ENCODE results near the gene ZNF526.
A peak's percentile ranks its signal among the peaks of the same experiment; 100 is the strongest.

ZNF526 gene

GRCh38 chr19:42224940-42225717 is 5.0 kb downstream of the ZNF526 start:
- DNase-seq (ENCODE audit: low read depth, low spot score), result no peak

DNA sequence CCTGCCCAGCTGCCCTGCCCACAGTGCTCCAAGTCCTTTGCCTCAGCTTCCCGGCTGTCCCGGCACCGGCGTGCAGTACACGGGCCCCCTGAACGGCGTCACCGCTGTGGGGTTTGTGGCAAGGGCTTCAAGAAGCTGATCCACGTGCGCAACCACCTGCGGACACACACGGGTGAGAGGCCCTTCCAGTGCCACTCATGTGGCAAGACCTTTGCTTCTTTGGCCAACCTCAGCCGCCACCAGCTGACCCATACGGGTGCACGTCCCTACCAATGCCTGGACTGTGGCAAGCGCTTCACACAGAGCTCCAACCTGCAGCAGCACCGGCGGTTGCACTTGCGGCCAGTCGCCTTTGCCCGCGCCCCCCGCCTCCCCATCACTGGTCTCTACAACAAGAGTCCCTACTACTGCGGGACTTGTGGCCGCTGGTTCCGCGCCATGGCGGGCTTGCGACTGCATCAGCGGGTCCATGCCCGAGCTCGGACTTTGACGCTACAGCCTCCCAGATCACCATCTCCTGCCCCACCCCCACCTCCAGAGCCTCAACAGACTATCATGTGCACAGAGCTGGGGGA is 5.7 kb downstream of the ZNF526 start:
- DNase-seq (ENCODE audit: low read depth, low spot score), result no peak

GRCh38 chr19:42226886-42227285 is 6.8 kb downstream of the ZNF526 start:
- DNase-seq (ENCODE audit: low read depth, low spot score), result no peak

DNA sequence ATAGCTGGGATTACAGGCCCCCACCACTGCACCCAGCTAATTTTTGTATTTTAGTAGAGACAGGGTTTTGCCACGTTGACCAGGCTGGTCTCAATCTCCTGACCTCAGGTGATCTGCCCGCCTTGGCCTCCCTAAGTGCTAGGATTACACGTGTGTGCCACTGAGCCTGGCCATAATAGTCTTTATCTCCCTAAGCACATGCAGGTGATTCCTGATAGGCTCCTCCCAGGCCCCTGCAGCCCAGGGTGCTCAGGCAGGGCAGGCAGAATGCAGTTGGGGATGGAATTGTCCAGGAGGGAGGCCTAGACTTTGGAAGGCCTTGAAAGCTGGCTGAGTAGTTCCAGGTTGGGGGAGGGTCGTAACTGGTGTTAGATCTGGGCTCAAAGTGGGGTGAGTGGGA is 8.5 kb downstream of the ZNF526 start:
- DNase-seq (ENCODE audit: low read depth, low spot score), result no peak

- DNase-seq (ENCODE audit: low read depth, low spot score), result no peak
These were observed 9.3 kb downstream of the ZNF526 start for GRCh38 chr19:42229301-42229854.

GRCh38 chr19:42229855-42230351 is 9.8 kb downstream of the ZNF526 start:
- no peak for DNase-seq (ENCODE audit: low read depth, low spot score)

DNA sequence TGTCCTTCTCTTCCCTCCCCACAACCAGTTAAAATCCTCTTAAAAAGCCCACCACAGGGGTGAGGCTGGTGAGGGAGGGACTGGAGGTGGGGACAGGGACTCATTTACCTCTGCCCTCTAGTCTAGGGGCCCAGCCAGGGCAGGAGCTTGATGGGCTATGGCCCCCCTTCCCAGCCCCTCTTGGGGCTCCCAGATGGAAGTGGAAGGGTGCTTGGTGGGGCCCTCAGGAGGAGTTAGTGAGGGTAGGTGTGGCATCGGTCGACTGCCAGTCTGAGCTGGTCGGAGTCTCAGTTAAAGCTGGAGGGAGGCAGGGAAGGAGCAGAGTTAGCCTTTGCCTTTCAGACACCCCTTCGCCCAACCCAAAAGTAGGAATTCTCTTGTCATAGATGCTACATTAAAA is 10.5 kb downstream of the ZNF526 start:
- DNase-seq (ENCODE audit: low read depth, low spot score), result no peak

DNA sequence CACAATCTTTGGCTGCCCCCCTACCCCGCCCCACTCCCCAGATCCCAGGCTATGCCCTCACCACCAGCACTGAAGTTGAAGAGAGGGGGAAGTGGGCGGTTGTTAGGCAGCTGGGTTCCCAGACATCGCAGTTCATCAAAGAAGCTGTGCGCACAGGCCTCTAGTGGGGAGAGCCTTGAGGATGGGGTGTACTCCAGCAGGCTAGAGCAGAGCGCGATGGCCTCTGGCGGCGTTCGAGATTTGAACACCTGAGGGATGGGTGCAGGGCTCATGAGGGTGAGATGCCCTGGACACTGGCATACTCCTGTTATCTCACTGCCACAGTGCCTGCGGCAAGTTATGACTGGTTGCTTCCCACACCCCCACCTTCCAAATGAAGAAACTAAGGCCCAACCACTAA is 12.3 kb downstream of the ZNF526 start:
- DNase-seq (ENCODE audit: low read depth, low spot score), result no peak

DNA sequence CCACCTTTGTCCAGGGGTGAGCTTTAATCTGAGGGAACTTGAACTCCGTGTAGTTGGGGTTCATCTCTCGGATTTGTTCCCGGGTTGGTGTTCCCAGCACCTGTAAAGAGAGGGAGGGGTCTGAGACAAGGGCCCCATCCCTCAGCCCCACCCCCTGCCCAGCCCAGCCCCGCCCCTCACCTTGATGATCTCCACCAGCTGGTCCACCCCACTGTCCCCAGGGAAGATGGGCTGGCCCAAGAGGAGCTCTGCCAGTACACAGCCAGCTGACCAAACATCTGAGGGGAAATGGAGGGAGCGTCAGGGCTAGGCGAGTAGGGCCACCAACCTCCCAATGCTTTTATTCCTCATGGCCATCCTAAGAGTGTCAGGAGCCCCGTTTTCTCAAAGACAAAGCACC is 13.0 kb downstream of the ZNF526 start:
- DNase-seq (ENCODE audit: low read depth, low spot score), result no peak

DNA sequence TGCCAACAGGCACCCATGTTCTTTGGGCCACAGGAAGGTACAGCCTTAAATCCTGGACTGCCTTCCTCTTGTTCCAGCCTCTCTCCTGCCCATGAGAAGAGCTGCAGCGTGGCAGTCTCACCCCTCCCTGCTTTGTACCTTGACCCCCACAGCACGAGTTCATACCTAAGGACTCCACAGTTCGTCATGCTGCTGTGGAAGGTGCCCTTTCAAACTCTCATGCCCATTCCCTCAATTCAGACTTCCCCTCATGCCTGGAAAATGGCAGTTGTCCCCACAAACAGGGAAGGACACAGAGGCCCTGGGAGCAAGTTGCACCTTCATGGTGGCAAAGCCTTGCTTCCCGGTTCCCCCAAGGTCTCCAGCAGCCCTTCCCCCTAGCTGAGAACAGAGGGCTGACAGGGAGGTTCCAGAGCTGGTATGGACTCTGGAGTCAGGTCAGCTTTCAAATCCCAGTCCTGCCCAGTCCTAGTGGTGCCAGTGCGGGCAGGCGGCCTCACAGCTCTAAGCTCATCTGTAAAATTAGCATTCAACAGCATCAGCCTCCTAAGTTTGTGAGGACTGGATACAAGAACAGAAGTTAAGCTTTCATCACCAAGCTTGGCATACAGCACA is 13.7 kb downstream of the ZNF526 start:
- no peak for DNase-seq (ENCODE audit: low read depth, low spot score)

GRCh38 chr19:42234364-42234763 is 14.3 kb downstream of the ZNF526 start:
- DNase-seq (ENCODE audit: low read depth, low spot score), result no peak

- DNase-seq (ENCODE audit: low read depth, low spot score), result no peak
These were observed 15.1 kb downstream of the ZNF526 start for GRCh38 chr19:42235181-42235580.

DNA sequence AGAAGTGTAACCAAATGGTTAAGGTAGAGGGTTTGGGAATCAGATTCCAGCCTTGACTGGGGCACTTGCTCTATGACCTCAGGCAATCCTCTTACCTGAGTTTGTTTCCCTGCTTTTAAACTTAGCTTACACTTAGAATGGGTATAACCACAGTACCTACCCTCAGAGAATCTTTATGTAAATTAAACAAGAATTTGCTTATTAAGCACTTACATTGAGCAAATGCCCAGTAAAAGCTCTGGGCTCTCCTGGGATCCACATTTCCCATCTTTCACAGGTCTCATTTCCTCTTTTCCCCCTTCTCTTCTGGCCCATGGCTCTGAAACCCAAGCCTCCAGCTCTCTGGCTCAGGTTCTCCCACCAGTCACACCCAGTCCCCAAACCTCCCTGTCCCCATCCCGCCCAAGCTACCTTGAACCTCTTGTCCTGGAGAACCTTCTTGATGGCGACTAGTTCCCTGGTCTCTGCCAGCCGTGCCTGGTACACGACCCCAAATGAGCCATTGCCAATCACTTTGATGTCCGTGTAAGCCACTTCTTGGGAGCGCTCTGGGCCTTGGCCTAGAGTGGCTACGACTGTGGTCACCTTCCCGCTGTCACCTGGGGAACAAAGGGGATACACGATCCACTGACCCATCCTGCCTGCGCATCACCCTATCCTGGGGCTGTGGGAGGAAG is 19.6 kb downstream of the ZNF526 start:
- no peak for DNase-seq (ENCODE audit: low read depth, low spot score)

- no peak for DNase-seq (ENCODE audit: low read depth, low spot score)
These were observed 21.2 kb downstream of the ZNF526 start for GRCh38 chr19:42241279-42241678.

DNA sequence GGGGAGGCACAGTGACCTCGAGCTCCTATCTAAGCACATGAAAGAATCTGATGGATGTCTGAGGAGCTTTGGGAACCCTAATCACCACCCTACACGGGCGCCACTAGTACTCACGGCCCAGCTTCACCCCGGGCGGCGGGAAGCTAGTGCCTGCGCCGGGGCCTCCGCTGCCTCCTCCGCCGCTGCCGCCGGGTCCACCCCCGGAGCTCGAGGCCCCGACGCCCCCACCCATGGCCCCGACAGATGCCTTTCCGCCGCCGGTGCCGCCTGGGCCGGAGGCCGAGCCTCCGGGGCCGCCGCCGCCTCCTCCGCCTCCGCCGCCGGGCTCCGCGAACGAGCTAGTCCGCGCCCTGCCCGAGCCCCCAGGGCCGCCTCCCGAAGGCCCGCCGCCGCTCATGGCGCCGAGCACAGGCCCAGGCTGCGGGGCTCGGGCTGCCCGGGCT is 22.0 kb downstream of the ZNF526 start:
- no peak for DNase-seq (ENCODE audit: low read depth, low spot score)

GRCh38 chr19:42242512-42243409 is 22.6 kb downstream of the ZNF526 start, which contains the start of gene GSK3A:
Gene GSK3A, minus strand, starts transcription at chr19:42242602. Its CDS starts 137 bp downstream, at chr19:42242465.
- DNase-seq (ENCODE audit: low read depth, low spot score), result peak; percentile 100

DNA sequence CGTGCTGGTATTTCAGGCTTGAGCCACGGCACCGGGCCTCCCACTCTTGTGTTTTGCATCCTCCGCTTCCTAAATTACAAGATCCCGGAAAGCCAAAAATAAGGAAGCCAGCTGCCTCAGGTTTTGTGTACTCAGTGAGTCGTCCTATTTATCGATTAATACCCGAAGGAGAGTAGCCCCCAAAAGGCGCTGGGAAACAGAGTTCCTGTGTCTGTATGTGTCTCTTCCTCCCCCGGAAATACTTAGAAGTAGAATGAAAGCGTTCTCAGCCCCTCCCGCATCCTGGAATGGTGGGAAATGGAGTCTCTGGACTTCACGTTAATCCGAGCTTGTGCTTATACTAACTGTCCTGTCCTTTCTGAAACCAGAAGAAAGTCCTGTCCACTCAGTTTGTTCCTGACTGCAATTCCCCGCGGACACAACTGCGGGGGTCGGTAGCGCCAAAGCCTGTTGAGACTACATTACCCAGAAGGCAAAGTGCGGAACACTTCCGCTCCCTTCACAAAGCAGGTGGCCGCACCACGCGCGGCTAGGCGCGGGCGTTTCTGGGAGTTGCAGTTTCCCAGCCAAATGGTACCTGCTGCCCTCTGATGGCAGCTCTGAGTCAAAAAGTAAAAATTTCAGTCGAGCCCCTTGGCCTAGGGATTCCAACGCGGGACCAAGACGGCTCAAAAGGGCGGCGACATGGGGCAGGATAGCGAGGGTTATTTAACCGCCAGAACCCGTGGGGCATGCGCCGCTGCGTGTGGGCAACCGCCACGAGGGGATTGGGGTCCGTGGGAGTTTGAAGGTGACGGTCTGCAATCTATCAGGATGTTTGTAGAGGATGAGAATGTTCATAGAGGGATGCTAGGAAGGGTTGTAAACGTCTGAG is 24.5 kb downstream of the ZNF526 start:
- peak; percentile 89 for DNase-seq (ENCODE audit: low read depth, low spot score)

- DNase-seq (ENCODE audit: low read depth, low spot score), result no peak
These were observed 25.1 kb downstream of the ZNF526 start for GRCh38 chr19:42245231-42245630.

DNA sequence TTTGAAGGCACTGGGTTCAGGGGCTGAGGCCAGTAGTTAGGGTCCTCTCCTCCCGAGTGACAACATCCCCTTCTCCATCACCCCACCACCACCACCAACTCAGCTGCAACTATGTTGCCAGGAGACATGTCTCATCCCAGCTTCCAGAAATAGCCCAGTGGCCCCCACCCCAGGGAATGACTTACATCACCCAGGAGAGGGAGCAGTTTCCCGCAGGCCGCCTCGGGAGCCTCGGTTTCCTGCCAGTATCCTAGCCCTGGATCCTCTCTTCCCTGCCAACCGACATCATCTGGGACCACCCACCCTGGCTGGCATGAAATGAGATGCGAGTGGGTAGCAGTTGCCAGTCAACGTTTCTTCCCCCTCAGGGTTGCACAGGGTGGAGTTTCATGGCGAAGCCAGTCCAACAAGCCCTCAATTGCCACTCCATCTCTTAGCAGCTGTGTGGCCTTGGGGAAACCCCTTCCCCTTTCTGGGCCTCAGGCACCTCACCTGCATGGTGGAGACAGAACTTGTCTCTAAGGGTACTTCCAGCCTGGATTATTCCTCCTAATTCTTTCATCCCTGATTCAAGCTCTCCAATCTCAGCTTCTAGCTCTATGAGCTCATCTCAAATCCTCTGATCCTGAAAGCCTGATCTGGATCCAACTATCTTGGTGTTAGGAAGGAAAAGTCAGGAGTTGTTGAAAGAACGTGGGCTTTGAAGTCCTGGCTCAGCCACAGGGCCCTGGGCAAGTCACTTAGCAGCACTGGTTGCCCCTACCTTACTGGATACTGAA is 26.2 kb downstream of the ZNF526 start:
- no peak for DNase-seq (ENCODE audit: low read depth, low spot score)

All from iPS DF 19.7 (cell line).